Spleen (tissue), 11 donors: Measurements from ENCODE around the gene LRP2. TPM values are rescaled to one million over a fixed set of nuclear protein-coding genes. Genes with fewer than 3 reads are reported as not detected.

ENCODE experiments used
- DNase-seq: peaks from one replicate; pipeline ENCODE4 v3.0.0-alpha.2; 2020
- H3K27ac ChIP-seq, 8 donors: fragments of 200-600 bp; sonication (generic) in 7 of 8; 1 replicate in 4 of 8; 2 replicates in 4 of 8; pipeline versions ENCODE4 v1.5.0 to v1.8.0; 2016 to 2021; ENCODE audit warnings: inconsistent platforms in 4 of 8, mild to moderate bottlenecking in 4 of 8, moderate library complexity in 1 of 8
- H3K27me3 ChIP-seq, 7 donors: fragments of 200-600 bp; sonication (generic) in 6 of 7; replicated peaks in 1 of 7; 1 replicate in 4 of 7; 2 replicates in 3 of 7; pipeline versions ENCODE4 v1.5.0 to v1.8.0; 2016 to 2021; ENCODE audit warnings: inconsistent platforms in 3 of 7, mild to moderate bottlenecking in 1 of 7
- H3K36me3 ChIP-seq, 6 donors: fragments of 200-600 bp; sonication (generic) in 5 of 6; 1 replicate in 4 of 6; 2 replicates in 2 of 6; pipeline versions ENCODE4 v1.5.0 to v1.8.0; 2016 to 2021; ENCODE audit warnings: inconsistent platforms in 2 of 6
- H3K4me1 ChIP-seq, 6 donors: fragments of 200-600 bp; sonication (generic) in 5 of 6; 1 replicate in 3 of 6; 2 replicates in 3 of 6; pipeline versions ENCODE4 v1.5.0 to v1.8.0; 2016 to 2021; ENCODE audit warnings: inconsistent platforms in 3 of 6
- H3K4me3 ChIP-seq, 8 donors: fragments of 200-600 bp; sonication (generic) in 7 of 8; 1 replicate in 4 of 8; 2 replicates in 4 of 8; pipeline versions ENCODE4 v1.5.0 to v1.8.0; 2016 to 2021; ENCODE audit warnings: inconsistent platforms in 4 of 8, mild to moderate bottlenecking in 4 of 8, moderate library complexity in 2 of 8
- H3K9me3 ChIP-seq, 8 donors: fragments of 200-600 bp; sonication (generic) in 7 of 8; 1 replicate in 4 of 8; 2 replicates in 4 of 8; pipeline versions ENCODE4 v1.5.0 to v1.8.0; 2016 to 2021; ENCODE audit warnings: inconsistent platforms in 4 of 8
- POLR2A ChIP-seq, 3 donors: fragments of 450-650 bp; IDR thresholded peaks; one replicate each; pipeline ENCODE4 v1.5.1; 2017; ENCODE audit warnings: antibody characterized with exemption in 3 of 3, mild to moderate bottlenecking in 1 of 3
- POLR2AphosphoS5 ChIP-seq, 3 donors: sonication (generic); formaldehyde crosslinking; IDR thresholded peaks; one replicate each; pipeline ENCODE4 v1.5.1; 2017; ENCODE audit warnings: antibody characterized with exemption in 3 of 3
- WGBS, 5 donors: extraction: QIAGEN DNeasy Blood & Tissue Kit in 3 of 5; methylation state at CpG; one replicate each; pipeline versions ENCODE4 v1.1.5 to v1.1.7; 2013 to 2018; 5-methylcytosine and 5-hydroxymethylcytosine counted together
- intact Hi-C: fragments of 100-400 bp; cut with DNase I; formaldehyde crosslinking; loops from one replicate; pipeline ENCODE4 v1.15.0; 2023; ENCODE audit warnings: low total_unique reads
- polyA plus RNA-seq, 3 donors: library from polyadenylated mRNA; stranded (reverse); fragments of 200-250 nt; gene quantifications; one replicate each; pipeline ENCODE4 v1.2.1, GENCODE V29; 2013
- total RNA-seq, 7 donors: library from RNA; depleted of rRNA in 3 of 7; stranded (reverse); fragments of >200 nt in 3 of 7; fragmentation: NEBNext Ultra II Directional in 4 of 7; extraction: Animal tissue kit (Norgen Biotek cat#: 25700) in 4 of 7; gene quantifications; one replicate each; pipeline versions ENCODE4 v1.1.0 to v1.2.1, GENCODE V29; 2016 to 2021
- TF ChIP-seq, protein P1 (sequence below), 11 experiments: fragments of 200-600 bp in 7 of 11; fragments of 450-650 bp in 4 of 11; sonication (generic) in 4 of 11; IDR thresholded peaks in 8 of 11; conservative IDR thresholded peaks in 3 of 11; 1 replicate in 7 of 11; 2 replicates in 4 of 11; pipeline versions ENCODE4 v1.4.0 to v1.8.0; 2016 to 2021; ENCODE audit warnings: antibody characterized with exemption in 11 of 11, inconsistent platforms in 4 of 11, mild to moderate bottlenecking in 1 of 11
- donor health status: healthy with polysubstance abuse.
- donor health status: DM: no; HTN: no; CAD: no; lungs with moderate emphysema.
- donor health status: DM: no; HTN: no; CAD: no.
- donor health status: Bipolar disorder and iron deficiency.
- donor health status: healthy.
- donor health status: DM: no; HTN: no; CAD: no.
- donor health status: DM: yes; HTN: yes; CAD: no.

The LRP2 gene
- total and polyA plus RNA-seq, 10 donors, result not detected

DNA sequence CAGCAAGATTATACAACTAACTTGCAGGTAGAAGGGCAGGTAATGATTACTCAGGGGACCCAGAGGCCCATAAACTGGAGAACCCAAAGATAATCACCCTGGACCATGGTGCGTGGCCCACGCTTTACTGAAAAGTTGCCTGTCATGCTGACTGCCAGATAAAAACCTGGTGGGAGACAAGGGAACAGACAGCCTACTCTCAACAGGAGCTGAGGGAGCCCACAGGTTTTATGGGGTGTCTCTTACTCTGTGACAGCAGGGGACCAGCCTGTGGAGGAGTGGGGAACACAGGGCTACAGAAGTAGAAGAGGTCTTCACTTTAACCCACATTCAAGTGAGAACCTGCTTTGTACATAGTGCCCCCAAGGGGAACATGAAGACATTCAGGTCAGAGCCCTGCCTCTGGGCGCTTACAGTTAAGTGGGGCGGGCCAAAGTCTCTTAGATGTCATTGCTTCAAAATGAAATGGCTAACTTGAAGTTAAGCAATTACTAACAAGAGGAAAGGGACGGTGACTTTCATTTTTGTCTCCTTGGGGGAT is 232.6 kb downstream of the LRP2 start:
- DNase-seq, result no peak
- Histone ChIP-seq H3K27ac (no peak overlapping the region), H3K36me3 (no peaks in the 10 kb centered on the region), H3K4me1 (peaks cover 0 to 8% (median 2%) of the 10 kb centered on the region in 6 donors), H3K4me3 (no peak overlapping the region), H3K27me3 (no peaks in the 10 kb centered on the region), H3K9me3 (no peaks in the 10 kb centered on the region)
- intact Hi-C loops, result no loop called here
- TF ChIP-seq POLR2A (IDR thresholded peaks at IDR 0.05) (no peak), POLR2AphosphoS5 (IDR thresholded peaks at IDR 0.05) (no peak)
- TF ChIP-seq, protein P1, sequence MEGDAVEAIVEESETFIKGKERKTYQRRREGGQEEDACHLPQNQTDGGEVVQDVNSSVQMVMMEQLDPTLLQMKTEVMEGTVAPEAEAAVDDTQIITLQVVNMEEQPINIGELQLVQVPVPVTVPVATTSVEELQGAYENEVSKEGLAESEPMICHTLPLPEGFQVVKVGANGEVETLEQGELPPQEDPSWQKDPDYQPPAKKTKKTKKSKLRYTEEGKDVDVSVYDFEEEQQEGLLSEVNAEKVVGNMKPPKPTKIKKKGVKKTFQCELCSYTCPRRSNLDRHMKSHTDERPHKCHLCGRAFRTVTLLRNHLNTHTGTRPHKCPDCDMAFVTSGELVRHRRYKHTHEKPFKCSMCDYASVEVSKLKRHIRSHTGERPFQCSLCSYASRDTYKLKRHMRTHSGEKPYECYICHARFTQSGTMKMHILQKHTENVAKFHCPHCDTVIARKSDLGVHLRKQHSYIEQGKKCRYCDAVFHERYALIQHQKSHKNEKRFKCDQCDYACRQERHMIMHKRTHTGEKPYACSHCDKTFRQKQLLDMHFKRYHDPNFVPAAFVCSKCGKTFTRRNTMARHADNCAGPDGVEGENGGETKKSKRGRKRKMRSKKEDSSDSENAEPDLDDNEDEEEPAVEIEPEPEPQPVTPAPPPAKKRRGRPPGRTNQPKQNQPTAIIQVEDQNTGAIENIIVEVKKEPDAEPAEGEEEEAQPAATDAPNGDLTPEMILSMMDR (IDR thresholded peaks at IDR 0.05 in 8 of 11, conservative IDR thresholded peaks at IDR 0.05 in 3 of 11), result no peak
- 84 to 91% (median 88%) methylated on average over 5 of the region's 5 CpGs for WGBS, 5 donors

DNA sequence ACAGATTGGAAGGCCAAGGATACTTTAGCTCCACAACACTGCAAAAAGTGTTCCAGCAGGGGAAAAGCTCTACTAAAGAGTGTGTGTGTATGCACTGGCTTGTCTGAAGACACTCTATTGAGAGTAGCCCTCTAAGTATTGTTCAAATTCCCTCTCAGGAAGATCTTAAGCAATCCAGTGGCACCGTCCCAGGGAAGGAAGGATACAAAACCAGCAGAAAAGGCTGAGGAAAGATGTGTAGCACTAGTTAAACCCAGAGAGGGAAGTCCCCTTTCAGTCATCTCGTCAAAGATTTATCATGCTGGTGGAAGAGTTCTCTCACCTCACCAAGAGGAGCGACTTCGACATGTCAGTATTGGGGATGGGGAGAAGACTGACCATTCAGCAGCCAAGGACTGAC is 242.5 kb downstream of the LRP2 start:
- Histone ChIP-seq H3K4me1 (no peaks in the 10 kb centered on the region), H3K4me3 (no peak overlapping the region), H3K27me3 (no peaks in the 10 kb centered on the region), H3K27ac (no peak overlapping the region), H3K9me3 (no peaks in the 10 kb centered on the region), H3K36me3 (no peaks in the 10 kb centered on the region)
- DNase-seq, result no peak
- 62 to 87% (median 68%) methylated on average over 4 of the region's 4 CpGs for WGBS, 5 donors
- intact Hi-C loops, result no loop called here
- TF ChIP-seq POLR2AphosphoS5 (IDR thresholded peaks at IDR 0.05) (no peak), POLR2A (IDR thresholded peaks at IDR 0.05) (no peak)
- TF ChIP-seq, protein P1 (IDR thresholded peaks at IDR 0.05 in 8 of 11, conservative IDR thresholded peaks at IDR 0.05 in 3 of 11), result no peak

DNA sequence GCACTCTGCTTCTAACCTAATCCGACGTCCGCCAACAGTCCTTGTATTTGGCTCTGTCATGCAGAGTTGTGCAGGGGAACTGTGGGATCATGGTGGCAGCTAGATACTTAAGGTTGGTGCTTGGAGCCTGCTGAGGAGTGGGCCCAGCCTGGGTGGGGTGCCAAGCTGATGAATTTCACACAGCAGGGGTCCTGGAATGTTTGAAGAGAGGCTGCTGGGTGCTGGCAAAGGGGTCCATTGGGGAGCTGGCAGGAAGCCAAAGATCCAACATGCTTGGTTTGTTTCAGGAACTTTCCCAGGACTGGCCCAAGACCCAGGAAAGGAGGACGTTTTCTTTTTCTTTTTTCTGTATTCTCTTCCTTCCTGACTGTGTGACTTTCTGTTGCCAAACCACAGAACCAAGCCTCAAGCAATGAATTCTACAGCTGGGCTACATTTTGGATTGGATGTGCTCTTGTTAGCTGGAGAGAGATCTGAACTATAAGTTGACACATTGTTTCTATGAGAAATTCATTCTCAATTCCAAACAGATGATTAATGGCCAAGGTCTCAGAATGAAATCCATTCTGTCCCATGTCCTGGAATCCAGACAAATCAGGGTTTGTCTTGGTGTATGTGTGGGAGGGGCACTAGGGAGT is 243.1 kb downstream of the LRP2 start:
- H3K27me3 ChIP-seq, result no peaks in the 10 kb centered on the region
- no peaks in the 10 kb centered on the region for H3K9me3 ChIP-seq
- DNase-seq, result no peak
- H3K4me1 ChIP-seq, result no peaks in the 10 kb centered on the region
- TF ChIP-seq, protein P1 (IDR thresholded peaks at IDR 0.05 in 8 of 11, conservative IDR thresholded peaks at IDR 0.05 in 3 of 11), result no peak
- no peak for TF ChIP-seq POLR2A (IDR thresholded peaks at IDR 0.05)
- no peak for TF ChIP-seq POLR2AphosphoS5 (IDR thresholded peaks at IDR 0.05)
- H3K36me3 ChIP-seq, result no peaks in the 10 kb centered on the region
- WGBS, 5 donors, result 70 to 76% (median 71%) methylated on average over 4 of the region's 4 CpGs
- intact Hi-C loops, result no loop called here
- H3K4me3 ChIP-seq, result no peak overlapping the region
- H3K27ac ChIP-seq, result no peak overlapping the region

DNA sequence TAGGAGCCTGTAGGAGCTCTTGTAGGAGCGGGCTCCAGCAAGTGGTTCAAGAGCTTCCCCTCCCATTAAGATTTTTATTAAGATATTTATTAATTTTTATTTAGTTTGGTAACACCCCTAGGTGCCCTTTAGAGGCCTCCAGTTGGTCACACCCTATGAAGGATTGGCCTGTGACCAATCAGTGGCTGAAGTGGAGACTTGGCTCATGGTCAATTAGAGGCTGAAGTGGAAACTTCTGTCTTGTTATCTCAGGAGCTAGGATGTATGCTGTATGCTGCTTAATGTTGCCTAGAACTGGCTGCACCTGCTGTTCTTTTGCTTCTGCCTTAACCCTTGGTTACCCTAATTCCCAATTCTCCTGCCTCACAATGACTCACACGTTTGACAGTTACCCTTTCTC is 244.3 kb downstream of the LRP2 start:
- 61 to 83% (median 79%) methylated on average over 2 of the region's 2 CpGs for WGBS, 5 donors
- H3K27ac ChIP-seq, result no peak overlapping the region
- no peaks in the 10 kb centered on the region for H3K9me3 ChIP-seq
- no peaks in the 10 kb centered on the region for H3K27me3 ChIP-seq
- no peaks in the 10 kb centered on the region for H3K4me1 ChIP-seq
- no peak overlapping the region for H3K4me3 ChIP-seq
- intact Hi-C loops, result no loop called here
- TF ChIP-seq, protein P1 (IDR thresholded peaks at IDR 0.05 in 8 of 11, conservative IDR thresholded peaks at IDR 0.05 in 3 of 11), result no peak
- no peak for TF ChIP-seq POLR2AphosphoS5 (IDR thresholded peaks at IDR 0.05)
- TF ChIP-seq POLR2A (IDR thresholded peaks at IDR 0.05), result no peak
- no peak for DNase-seq
- no peaks in the 10 kb centered on the region for H3K36me3 ChIP-seq
